A549 (cell line): Measurements from ENCODE around the gene RXRG.

Experiments
- JUN ChIP-seq, 2 experiments: fragments of >200 bp; sonication (Bioruptor Twin); formaldehyde crosslinking; IDR thresholded peaks; 2 replicates in 1 of 2; 3 replicates in 1 of 2; pipeline ENCODE4 v1.6.1; 2016 to 2017
- MAFK ChIP-seq: fragments of 450-650 bp; IDR thresholded peaks from 2 replicates; pipeline ENCODE4 v1.6.1; 2014; ENCODE audit not compliant: partially characterized antibody
- TF ChIP-seq, protein P1 (sequence below): fragments of >200 bp; sonication (Bioruptor Twin); formaldehyde crosslinking; IDR thresholded peaks from 3 replicates; pipeline ENCODE4 v1.5.1; 2016

DNA sequence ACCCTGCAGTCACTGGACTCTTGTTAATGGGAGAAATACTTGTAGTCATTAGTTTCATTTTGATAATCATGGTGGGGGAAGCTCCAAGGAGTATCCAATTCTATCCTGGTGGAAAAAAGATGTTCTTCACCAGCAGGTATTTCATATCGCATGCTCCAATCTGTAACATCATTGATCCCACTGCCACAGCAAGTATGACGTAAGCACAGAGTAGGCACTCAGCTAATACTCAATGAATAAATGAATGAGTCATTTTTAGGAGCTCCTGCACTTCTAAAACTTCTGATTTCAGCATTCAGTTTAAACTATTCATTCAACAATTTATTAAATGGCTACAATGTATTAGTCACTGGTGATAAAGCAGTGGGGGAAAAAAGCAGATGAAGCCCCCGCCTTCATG is 30.3 kb downstream of the RXRG start:
- TF ChIP-seq MAFK (no peak), JUN (IDR thresholded peaks at IDR 0.05) (no peak)
- TF ChIP-seq, protein P1, sequence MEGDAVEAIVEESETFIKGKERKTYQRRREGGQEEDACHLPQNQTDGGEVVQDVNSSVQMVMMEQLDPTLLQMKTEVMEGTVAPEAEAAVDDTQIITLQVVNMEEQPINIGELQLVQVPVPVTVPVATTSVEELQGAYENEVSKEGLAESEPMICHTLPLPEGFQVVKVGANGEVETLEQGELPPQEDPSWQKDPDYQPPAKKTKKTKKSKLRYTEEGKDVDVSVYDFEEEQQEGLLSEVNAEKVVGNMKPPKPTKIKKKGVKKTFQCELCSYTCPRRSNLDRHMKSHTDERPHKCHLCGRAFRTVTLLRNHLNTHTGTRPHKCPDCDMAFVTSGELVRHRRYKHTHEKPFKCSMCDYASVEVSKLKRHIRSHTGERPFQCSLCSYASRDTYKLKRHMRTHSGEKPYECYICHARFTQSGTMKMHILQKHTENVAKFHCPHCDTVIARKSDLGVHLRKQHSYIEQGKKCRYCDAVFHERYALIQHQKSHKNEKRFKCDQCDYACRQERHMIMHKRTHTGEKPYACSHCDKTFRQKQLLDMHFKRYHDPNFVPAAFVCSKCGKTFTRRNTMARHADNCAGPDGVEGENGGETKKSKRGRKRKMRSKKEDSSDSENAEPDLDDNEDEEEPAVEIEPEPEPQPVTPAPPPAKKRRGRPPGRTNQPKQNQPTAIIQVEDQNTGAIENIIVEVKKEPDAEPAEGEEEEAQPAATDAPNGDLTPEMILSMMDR = no peak
